Activated CD4-positive, alpha-beta T cell treated with anti-CD3 and anti-CD28 coated beads for 36 hours (primary cell): ENCODE data around the gene RASGEF1B. TPM values are rescaled to one million over a fixed set of nuclear protein-coding genes. Genes with fewer than 3 reads are reported as not detected.

ENCODE experiments used
- ATAC-seq: fragments of 200-7000 bp; cut with Tn5 transposase; one replicate; pipeline ENCODE4 v1.10.0; 2021; ENCODE audit warnings: mild to moderate bottlenecking, moderate library complexity
- CTCF ChIA-PET: fragments of 350-600 bp; sonication (Branson Sonifier 250); formaldehyde crosslinking; loops from one replicate; lab custom pipeline; 2021; ENCODE audit warnings: antibody characterized with exemption; lab: Charles Lee
- POLR2A ChIA-PET: fragments of 350-600 bp; sonication (Branson Sonifier 250); formaldehyde crosslinking; loops from one replicate; lab custom pipeline; 2021; ENCODE audit warnings: antibody characterized with exemption, inconsistent platforms; lab: Charles Lee
- DNase-seq: peaks from one replicate; pipeline ENCODE4 v3.0.0-alpha.2; 2020
- H3K27ac Mint-ChIP-seq: one replicate; pipeline ENCODE4 v1.8.0; 2021; ENCODE audit warnings: mixed read lengths
- H3K27me3 Mint-ChIP-seq: one replicate; pipeline ENCODE4 v1.8.0; 2021; ENCODE audit warnings: mixed read lengths
- H3K36me3 Mint-ChIP-seq: one replicate; pipeline ENCODE4 v1.8.0; 2021; ENCODE audit warnings: low read depth, mixed read lengths
- H3K4me1 Mint-ChIP-seq: one replicate; pipeline ENCODE4 v1.8.0; 2021; ENCODE audit warnings: mixed read lengths
- H3K4me3 Mint-ChIP-seq: one replicate; pipeline ENCODE4 v1.8.0; 2021; ENCODE audit warnings: mild to moderate bottlenecking, moderate library complexity, mixed read lengths
- H3K9me3 Mint-ChIP-seq: one replicate; pipeline ENCODE4 v1.8.0; 2021; ENCODE audit warnings: low read depth, mixed read lengths
- intact Hi-C, 2 experiments: fragments of 100-400 bp; cut with DNase I in 1 of 2; cut with micrococcal nuclease in 1 of 2; formaldehyde crosslinking; loops; one replicate each; pipeline versions ENCODE4 v1.14.2 to v1.15.1; 2022 to 2024; cut with DNase I, micrococcal nuclease
- total RNA-seq, 2 experiments: library from RNA; stranded (reverse); gene quantifications; one replicate each; pipeline ENCODE4 v1.2.3, GENCODE V29; 2021

RASGEF1B gene
- total RNA-seq, 2 experiments from 2014 or later = 3.4 to 4.0 TPM

- Mint-ChIP-seq H3K27ac (no peak overlapping the region), H3K4me1 (peaks cover 24% of the 10 kb centered on the region), H3K4me3 (no peak overlapping the region), H3K36me3 (peaks cover 4% of the 10 kb centered on the region), H3K27me3 (no peaks in the 10 kb centered on the region), H3K9me3 (peaks cover 9% of the 10 kb centered on the region)
- ChIA-PET POLR2A (no interaction called here), CTCF (interaction anchor here (0.8 kb wide), 1 partner anchor 31 kb away, joined by 3 read pairs; no protein-coding TSS in a partner anchor)
- intact Hi-C loops = loop anchor here in 1 of 2 experiments (10.0 kb wide), 1 partner anchor 1313 kb away; no protein-coding TSS in a partner anchor
- ATAC-seq = no peak
- DNase-seq = no peak
Measured at GRCh38 chr4:81498046-81498445, 26.3 kb upstream of the RASGEF1B start.

DNA sequence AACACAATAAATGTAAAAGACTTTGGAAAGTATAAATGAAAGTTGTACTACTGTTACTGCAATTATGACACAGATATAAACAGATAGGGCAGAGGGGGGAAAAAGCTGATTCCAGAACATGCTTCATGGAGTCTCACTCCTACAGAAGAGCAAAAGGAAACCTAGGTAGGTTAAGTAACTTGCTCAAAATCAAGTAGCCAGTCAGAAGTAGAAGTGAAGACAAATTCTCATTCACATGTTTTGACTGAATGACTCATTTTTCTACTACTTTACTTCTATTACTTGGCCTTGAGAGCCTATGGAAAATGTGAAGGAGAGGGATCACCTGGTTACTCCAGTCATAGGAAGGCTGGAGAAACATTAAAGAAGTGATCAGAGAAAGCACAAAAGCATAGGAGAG lies 23.6 kb upstream of the RASGEF1B start:
- Mint-ChIP-seq H3K4me3 (no peak overlapping the region), H3K36me3 (peaks cover 11% of the 10 kb centered on the region), H3K9me3 (peaks cover 19% of the 10 kb centered on the region), H3K4me1 (peaks cover 46% of the 10 kb centered on the region), H3K27me3 (no peaks in the 10 kb centered on the region), H3K27ac (no peak overlapping the region)
- ChIA-PET CTCF (no interaction called here), POLR2A (no interaction called here)
- DNase-seq (no peak), ATAC-seq (peak; percentile 37)
- intact Hi-C loops = loop anchor here in 1 of 2 experiments (1.0 to 10.0 kb wide), 4 partner anchors 156 to 1311 kb away; no protein-coding TSS in a partner anchor

DNA sequence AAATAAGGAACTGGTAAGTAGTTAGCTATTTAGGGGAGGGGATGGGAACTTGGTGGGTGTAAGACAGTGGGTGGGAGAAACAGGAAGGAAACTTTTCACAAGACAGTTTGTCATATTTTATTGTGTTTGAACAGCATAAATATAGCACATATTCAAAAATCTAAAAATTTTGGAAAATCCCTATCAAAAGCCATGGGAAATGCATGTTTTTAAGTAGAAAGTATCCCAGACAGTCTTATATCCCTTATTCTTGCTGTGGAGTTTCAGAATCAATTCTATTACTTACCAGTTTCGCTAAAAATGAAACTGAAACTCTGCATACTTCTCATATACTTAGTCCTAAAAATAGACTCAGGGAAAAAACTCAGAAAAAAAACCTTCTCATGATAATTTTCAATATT lies 22.3 kb upstream of the RASGEF1B start:
- H3K4me3 Mint-ChIP-seq = peak overlapping the region; percentile 28
- peaks cover 22% of the 10 kb centered on the region for H3K9me3 Mint-ChIP-seq
- intact Hi-C loops = loop anchor here in 1 of 2 experiments (1.0 to 10.0 kb wide), 5 partner anchors 11 to 1738 kb away; no protein-coding TSS in a partner anchor
- H3K27me3 Mint-ChIP-seq = no peaks in the 10 kb centered on the region
- peaks cover 14% of the 10 kb centered on the region for H3K36me3 Mint-ChIP-seq
- peaks cover 50% of the 10 kb centered on the region for H3K4me1 Mint-ChIP-seq
- peak overlapping the region; percentile 55 for H3K27ac Mint-ChIP-seq
- ChIA-PET CTCF (interaction anchor here (0.6 to 1.0 kb wide), 2 partner anchors 27 to 30 kb away, joined by 3 read pairs; no protein-coding TSS in a partner anchor), POLR2A (no interaction called here)
- DNase-seq = no peak
- ATAC-seq = peak; percentile 59

- Mint-ChIP-seq H3K9me3 (peaks cover 25% of the 10 kb centered on the region), H3K4me3 (no peak overlapping the region), H3K36me3 (peaks cover 14% of the 10 kb centered on the region), H3K4me1 (peaks cover 56% of the 10 kb centered on the region), H3K27me3 (no peaks in the 10 kb centered on the region), H3K27ac (peak overlapping the region; percentile 47)
- intact Hi-C loops = loop anchor here (1.0 to 10.0 kb wide), 5 partner anchors 13 to 1740 kb away; partner anchors contain the start of gene RASGEF1B (in 1 of the 2)
- POLR2A ChIA-PET = interaction anchor here (0.6 kb wide), 1 partner anchor 21 kb away, joined by 3 read pairs; the partner anchor contains the start of gene RASGEF1B
- ATAC-seq = no peak
- CTCF ChIA-PET = interaction anchor here (0.7 to 1.2 kb wide), 3 partner anchors 11 to 23 kb away, joined by 3 to 5 read pairs (median 3); partner anchors contain the start of gene RASGEF1B
- DNase-seq = no peak
Measured at GRCh38 chr4:81492606-81493230, 21.0 kb upstream of the RASGEF1B start.

GRCh38 chr4:81491943-81492342 lies 20.2 kb upstream of the RASGEF1B start:
- H3K36me3 Mint-ChIP-seq = peaks cover 14% of the 10 kb centered on the region
- POLR2A ChIA-PET = interaction anchor here (0.7 kb wide), 1 partner anchor 644 kb away, joined by 3 read pairs; no protein-coding TSS in a partner anchor

GRCh38 chr4:81490403-81491160 lies 18.9 kb upstream of the RASGEF1B start:
- H3K4me1 Mint-ChIP-seq = peaks cover 53% of the 10 kb centered on the region
- H3K4me3 Mint-ChIP-seq = no peak overlapping the region

More at GRCh38 chr4:81491943-81492342, 20.2 kb upstream of the RASGEF1B start:
- no peaks in the 10 kb centered on the region for H3K27me3 Mint-ChIP-seq
- DNase-seq (no peak), ATAC-seq (peak; percentile 65)
- peaks cover 27% of the 10 kb centered on the region for H3K9me3 Mint-ChIP-seq
- H3K27ac Mint-ChIP-seq = peak overlapping the region; percentile 81
- intact Hi-C loops = loop anchor here (1.0 to 10.0 kb wide), 5 partner anchors 13 to 1740 kb away; partner anchors contain the start of gene RASGEF1B (in 1 of the 2)
- H3K4me3 Mint-ChIP-seq = no peak overlapping the region
- CTCF ChIA-PET = interaction anchor here (0.7 to 1.2 kb wide), 4 partner anchors 11 to 196 kb away, joined by 3 to 5 read pairs (median 4); partner anchors contain the start of gene RASGEF1B
- peaks cover 56% of the 10 kb centered on the region for H3K4me1 Mint-ChIP-seq

GRCh38 chr4:81486502-81486901 lies 14.8 kb upstream of the RASGEF1B start:
- H3K36me3 Mint-ChIP-seq = peaks cover 7% of the 10 kb centered on the region
- ChIA-PET POLR2A (no interaction called here), CTCF (no interaction called here)
- no peak for DNase-seq
- intact Hi-C loops = no loop called here
- no peak for ATAC-seq
- H3K4me3 Mint-ChIP-seq = no peak overlapping the region
- no peaks in the 10 kb centered on the region for H3K27me3 Mint-ChIP-seq
- peaks cover 21% of the 10 kb centered on the region for H3K4me1 Mint-ChIP-seq
- H3K27ac Mint-ChIP-seq = no peak overlapping the region
- H3K9me3 Mint-ChIP-seq = peaks cover 12% of the 10 kb centered on the region

More at GRCh38 chr4:81490403-81491160, 18.9 kb upstream of the RASGEF1B start:
- CTCF ChIA-PET = interaction anchor here (0.6 to 0.8 kb wide), 3 partner anchors 19 to 337 kb away, joined by 3 to 4 read pairs (median 3); partner anchors contain the start of gene RASGEF1B
- intact Hi-C loops = loop anchor here in 1 of 2 experiments (5.0 to 10.0 kb wide), 2 partner anchors 1306 to 1742 kb away; no protein-coding TSS in a partner anchor
- DNase-seq (no peak), ATAC-seq (no peak)
- H3K27me3 Mint-ChIP-seq = no peaks in the 10 kb centered on the region
- no peak overlapping the region for H3K27ac Mint-ChIP-seq
- POLR2A ChIA-PET = no interaction called here
- peaks cover 25% of the 10 kb centered on the region for H3K9me3 Mint-ChIP-seq
- H3K36me3 Mint-ChIP-seq = peaks cover 14% of the 10 kb centered on the region

DNA sequence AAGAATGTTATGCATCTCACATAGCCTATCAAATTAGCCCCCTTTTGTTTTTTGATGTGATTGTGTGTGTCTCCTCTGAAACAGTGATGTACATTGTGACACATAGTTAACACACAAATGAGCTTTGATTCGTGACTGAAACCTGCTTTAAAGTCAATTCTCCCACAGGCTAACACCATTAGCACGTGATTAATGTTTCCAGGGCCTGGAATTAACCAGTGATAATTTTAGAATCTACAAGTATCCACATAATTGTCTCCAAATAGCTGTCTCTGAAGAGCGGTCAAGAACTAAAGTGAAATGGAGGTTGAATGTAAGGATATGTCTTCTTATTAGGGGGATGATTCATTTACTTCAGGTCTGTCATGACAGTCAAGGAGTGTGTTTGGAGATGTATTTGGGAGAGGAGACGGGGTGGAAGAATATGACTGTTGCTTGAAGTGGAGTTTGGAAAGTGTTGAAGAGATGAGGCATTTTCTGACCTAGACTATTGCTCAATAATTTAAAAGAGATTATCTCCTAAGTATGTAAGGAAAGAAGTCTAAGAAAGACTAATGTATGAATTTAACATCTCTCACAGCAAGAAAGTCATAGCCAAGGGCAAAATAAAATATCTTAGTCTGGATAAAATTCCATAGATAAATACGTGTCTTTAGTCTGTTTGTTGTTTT lies 13.7 kb upstream of the RASGEF1B start:
- Mint-ChIP-seq H3K9me3 (peaks cover 7% of the 10 kb centered on the region), H3K4me1 (peaks cover 13% of the 10 kb centered on the region), H3K36me3 (peaks cover 4% of the 10 kb centered on the region), H3K4me3 (no peak overlapping the region), H3K27ac (no peak overlapping the region), H3K27me3 (no peaks in the 10 kb centered on the region)
- ATAC-seq (no peak), DNase-seq (no peak)
- intact Hi-C loops = no loop called here
- POLR2A ChIA-PET = no interaction called here
- CTCF ChIA-PET = interaction anchor here (0.6 kb wide), 1 partner anchor 1446 kb away, joined by 3 read pairs; no protein-coding TSS in a partner anchor

DNA sequence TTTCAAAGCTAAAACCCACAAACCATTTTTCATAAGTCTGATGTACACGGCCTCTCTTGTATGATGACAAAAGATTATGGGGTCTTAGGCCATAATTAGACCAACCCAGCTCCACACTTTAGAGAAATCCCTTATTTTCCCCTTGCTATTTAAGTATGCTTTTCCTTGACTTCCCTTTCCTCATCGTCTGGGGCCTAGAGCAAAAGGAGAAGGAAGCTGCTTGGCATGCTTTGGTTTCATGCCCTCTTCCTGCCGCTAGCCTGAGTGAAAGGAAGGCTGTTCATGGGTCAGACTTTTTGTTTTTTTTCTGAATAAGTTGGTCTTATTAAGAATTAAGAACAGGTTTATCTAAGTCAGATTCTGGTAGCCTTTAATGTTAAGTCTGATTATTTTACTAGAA lies 10.6 kb upstream of the RASGEF1B start:
- Mint-ChIP-seq H3K4me1 (no peaks in the 10 kb centered on the region), H3K4me3 (no peak overlapping the region), H3K9me3 (no peaks in the 10 kb centered on the region), H3K27me3 (no peaks in the 10 kb centered on the region), H3K36me3 (no peaks in the 10 kb centered on the region), H3K27ac (no peak overlapping the region)
- intact Hi-C loops = no loop called here
- ChIA-PET POLR2A (no interaction called here), CTCF (no interaction called here)
- no peak for ATAC-seq
- no peak for DNase-seq

DNA sequence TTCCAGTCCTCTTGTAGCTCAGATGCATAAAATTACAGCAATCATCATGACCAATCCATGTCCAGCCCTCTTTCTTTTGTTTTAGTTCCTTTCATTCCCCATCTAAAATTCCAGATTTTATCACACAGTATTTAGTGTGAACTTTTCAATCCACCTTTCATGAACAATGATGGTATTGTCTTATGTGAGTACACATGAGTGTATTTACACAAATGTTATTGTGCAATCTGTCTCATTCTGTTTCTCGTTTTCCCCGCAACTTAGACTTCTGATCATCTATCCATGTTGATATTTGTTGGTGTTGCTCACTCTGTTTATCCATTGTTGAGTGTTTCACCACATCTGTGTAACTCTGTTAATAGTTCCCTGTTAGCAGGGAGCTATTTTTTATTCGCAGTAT lies 9.4 kb upstream of the RASGEF1B start:
- ChIA-PET POLR2A (no interaction called here), CTCF (no interaction called here)
- no peak for ATAC-seq
- intact Hi-C loops = no loop called here
- H3K4me3 Mint-ChIP-seq = no peak overlapping the region
- no peak overlapping the region for H3K27ac Mint-ChIP-seq
- H3K27me3 Mint-ChIP-seq = no peaks in the 10 kb centered on the region
- H3K36me3 Mint-ChIP-seq = no peaks in the 10 kb centered on the region
- no peaks in the 10 kb centered on the region for H3K4me1 Mint-ChIP-seq
- DNase-seq = no peak
- no peaks in the 10 kb centered on the region for H3K9me3 Mint-ChIP-seq
